Activated T-helper 2 cell treated with anti-CD3 and anti-CD28 coated beads, Interferon-gamma antibody, Interleukin-2, Interleukin-4, amounts not matched to agents 10 μg/mL and 5 μg/mL and 100 μg/mL, durations not matched to agents 14 hours and 24 hours and 36 hours (primary cell): ENCODE measurements around the gene TRIM17. TPM values are rescaled to one million over a fixed set of nuclear protein-coding genes. Genes with fewer than 3 reads are reported as not detected.

ENCODE experiments used
- DNase-seq: peaks from one replicate; pipeline ENCODE4 v3.0.0; 2021; ENCODE audit warnings: low spot score
- H3K27ac Mint-ChIP-seq: one replicate; pipeline ENCODE4 v1.8.0; 2021; ENCODE audit warnings: mixed read lengths
- H3K27me3 Mint-ChIP-seq: one replicate; pipeline ENCODE4 v1.8.0; 2021; ENCODE audit warnings: low read depth, mixed read lengths
- H3K36me3 Mint-ChIP-seq: one replicate; pipeline ENCODE4 v1.8.0; 2021; ENCODE audit warnings: low read depth, mixed read lengths
- H3K4me1 Mint-ChIP-seq: one replicate; pipeline ENCODE4 v1.8.0; 2021; ENCODE audit warnings: low read depth, mixed read lengths
- H3K4me3 Mint-ChIP-seq: one replicate; pipeline ENCODE4 v1.8.0; 2021; ENCODE audit warnings: low read depth, mild to moderate bottlenecking, moderate library complexity, mixed read lengths
- H3K9me3 Mint-ChIP-seq: one replicate; pipeline ENCODE4 v1.8.0; 2021; ENCODE audit warnings: mixed read lengths
- intact Hi-C: fragments of 100-400 bp; cut with micrococcal nuclease; formaldehyde crosslinking; loops from one replicate; pipeline ENCODE4 v1.15.1; 2023
- total RNA-seq: library from RNA; stranded (reverse); gene quantifications from 2 replicates; pipeline ENCODE4 v1.2.3, GENCODE V29; 2022

Gene TRIM17
- total RNA-seq, 1 donor from 2014 or later, result 2.3 TPM

DNA sequence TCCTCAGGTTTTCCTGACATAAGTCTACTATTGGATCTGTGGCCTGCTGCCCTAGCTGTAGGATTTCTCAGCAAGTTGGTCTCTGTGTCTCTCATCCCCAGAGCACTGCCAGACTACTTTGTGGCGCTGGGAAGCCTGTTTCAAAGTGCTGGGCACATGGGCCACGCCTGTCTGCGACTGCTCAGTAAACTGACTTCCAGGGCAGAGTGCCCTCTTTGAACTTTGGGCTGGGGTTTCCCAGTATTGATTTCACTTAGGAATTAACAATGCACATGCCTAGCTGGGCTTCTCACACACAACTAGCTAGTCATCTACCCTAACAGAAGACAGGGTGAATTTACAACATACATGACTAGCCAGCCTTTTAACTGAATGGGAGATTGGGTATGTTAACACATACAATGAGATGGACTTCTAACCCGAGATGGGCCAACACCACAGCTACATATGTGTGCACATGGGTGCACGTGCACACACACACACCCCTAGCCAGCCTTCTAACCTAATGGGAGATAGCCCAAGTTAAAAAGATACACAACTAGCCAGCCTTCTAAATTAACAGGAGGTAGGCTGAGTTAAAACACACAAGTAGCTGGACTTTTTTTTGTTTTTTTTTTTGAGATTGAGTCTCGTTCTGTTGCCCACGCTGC, 6.9 kb upstream of the TRIM17 start:
- H3K4me3 Mint-ChIP-seq, result no peak overlapping the region
- H3K27me3 Mint-ChIP-seq, result peaks cover 8% of the 10 kb centered on the region
- no peak overlapping the region for H3K27ac Mint-ChIP-seq
- no peak for DNase-seq
- intact Hi-C loops, result no loop called here
- peaks cover 6% of the 10 kb centered on the region for H3K36me3 Mint-ChIP-seq
- H3K4me1 Mint-ChIP-seq, result peaks cover 13% of the 10 kb centered on the region
- no peaks in the 10 kb centered on the region for H3K9me3 Mint-ChIP-seq

DNA sequence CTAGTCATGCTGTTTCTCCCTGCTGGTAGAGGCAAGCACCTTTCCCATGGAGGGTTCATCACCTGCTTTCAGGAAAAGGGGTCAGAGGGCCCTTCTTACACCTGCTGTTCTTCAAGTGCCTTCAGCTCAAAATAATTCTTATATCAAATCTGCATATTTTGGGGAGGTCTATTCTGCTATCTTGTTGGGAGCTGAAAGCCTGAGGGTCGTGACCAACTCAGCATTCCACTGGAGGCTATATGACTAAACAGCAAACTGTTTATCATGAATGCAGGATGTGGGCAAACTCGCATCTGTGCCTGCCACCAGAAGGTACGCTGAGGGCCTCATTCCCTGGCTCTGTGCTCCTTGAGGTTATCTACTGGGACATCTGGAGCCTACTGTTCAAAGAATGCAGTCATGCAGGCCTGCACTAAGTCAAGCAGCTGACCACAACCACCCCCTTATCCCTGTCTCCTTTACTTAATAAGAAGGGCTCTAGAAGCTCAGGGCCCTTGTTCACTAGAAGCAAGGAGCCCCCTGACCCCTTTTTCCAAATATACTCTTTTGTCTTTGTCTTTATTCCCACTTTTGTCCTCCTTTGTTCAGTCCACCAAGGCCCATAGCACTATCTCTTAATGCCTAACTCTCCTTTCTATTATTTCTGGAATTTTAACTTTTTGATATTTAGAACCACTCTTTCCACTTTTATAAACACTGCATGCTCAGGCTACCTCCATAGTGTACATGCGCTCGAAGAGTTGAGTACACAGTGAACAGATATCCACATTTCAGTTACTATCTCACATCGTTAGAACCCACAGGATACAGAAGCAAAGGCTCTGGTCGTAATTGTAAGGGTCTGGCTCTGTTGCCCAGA, 4.5 kb upstream of the TRIM17 start:
- Mint-ChIP-seq H3K27me3 (peaks cover 13% of the 10 kb centered on the region), H3K9me3 (no peaks in the 10 kb centered on the region), H3K4me3 (no peak overlapping the region), H3K4me1 (peaks cover 16% of the 10 kb centered on the region), H3K27ac (no peak overlapping the region), H3K36me3 (peaks cover 6% of the 10 kb centered on the region)
- no peak for DNase-seq
- intact Hi-C loops, result no loop called here

DNA sequence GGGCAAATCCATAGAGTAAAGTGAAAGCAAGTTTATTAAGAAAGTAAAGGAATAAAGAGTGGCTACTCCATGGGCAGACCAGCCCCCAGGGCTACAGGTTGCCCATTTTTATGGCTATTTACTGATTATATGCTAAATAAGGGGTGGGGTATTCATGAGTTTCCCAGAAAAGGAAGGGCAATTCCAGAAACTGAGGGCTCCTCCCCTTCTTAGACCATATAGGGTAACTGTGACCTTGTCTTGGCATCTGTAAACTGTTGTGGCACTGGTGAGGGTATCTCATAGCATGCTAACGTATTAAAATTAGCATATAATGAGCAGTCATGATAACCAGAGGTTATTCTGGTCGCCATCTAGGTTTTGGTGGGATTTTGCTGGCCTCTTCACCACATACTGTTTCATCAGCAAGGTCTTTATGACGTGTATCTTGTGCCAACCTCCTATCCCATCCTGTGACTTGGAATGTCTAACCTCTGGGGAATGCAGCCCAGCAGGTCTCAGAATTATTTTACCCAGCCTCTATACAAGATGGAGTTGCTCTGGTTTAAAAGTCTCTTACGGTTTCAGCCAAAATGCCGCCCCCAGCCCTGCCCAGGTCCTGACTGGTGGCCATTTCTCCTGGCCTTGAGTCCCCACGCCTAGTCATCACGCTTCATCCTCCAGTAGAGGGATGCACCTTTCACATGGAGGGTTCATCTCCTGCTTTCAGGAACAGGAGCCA, 982 bp upstream of the TRIM17 start:
- intact Hi-C loops, result loop anchor here (2.0 kb wide), 1 partner anchor 69 kb away; the partner anchor contains the start of gene RNF187
- Mint-ChIP-seq H3K9me3 (no peaks in the 10 kb centered on the region), H3K4me3 (no peak overlapping the region), H3K36me3 (peaks cover 6% of the 10 kb centered on the region), H3K4me1 (peaks cover 20% of the 10 kb centered on the region), H3K27me3 (peaks cover 21% of the 10 kb centered on the region), H3K27ac (no peak overlapping the region)
- no peak for DNase-seq

DNA sequence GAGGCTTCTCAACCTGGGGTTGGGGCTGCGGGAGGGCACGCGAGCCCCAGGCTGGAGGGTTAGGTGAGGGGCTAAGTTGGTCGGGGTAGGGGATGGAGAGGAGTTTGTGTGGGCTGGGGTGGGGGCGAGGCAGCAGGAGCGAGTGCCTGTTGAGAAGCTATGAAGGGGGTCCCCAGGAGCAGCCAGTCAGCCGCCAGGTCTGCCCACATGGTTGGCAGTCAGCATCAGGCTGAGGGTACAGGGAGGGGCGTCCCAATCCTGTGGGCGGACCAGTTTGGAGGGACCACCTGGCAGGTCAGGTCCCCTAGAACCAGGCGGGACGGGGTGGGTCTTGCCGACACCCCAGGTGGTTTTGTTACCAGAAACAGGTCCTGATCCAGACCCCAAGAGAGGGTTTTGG, 400 bp upstream of the TRIM17 start:
- no peak overlapping the region for H3K27ac Mint-ChIP-seq
- H3K36me3 Mint-ChIP-seq, result peaks cover 6% of the 10 kb centered on the region
- H3K27me3 Mint-ChIP-seq, result peaks cover 21% of the 10 kb centered on the region
- peaks cover 18% of the 10 kb centered on the region for H3K4me1 Mint-ChIP-seq
- DNase-seq, result no peak
- intact Hi-C loops, result loop anchor here (2.0 kb wide), 1 partner anchor 70 kb away; the partner anchor contains the start of gene RNF187
- H3K9me3 Mint-ChIP-seq, result no peaks in the 10 kb centered on the region
- H3K4me3 Mint-ChIP-seq, result peak overlapping the region; percentile 77

DNA sequence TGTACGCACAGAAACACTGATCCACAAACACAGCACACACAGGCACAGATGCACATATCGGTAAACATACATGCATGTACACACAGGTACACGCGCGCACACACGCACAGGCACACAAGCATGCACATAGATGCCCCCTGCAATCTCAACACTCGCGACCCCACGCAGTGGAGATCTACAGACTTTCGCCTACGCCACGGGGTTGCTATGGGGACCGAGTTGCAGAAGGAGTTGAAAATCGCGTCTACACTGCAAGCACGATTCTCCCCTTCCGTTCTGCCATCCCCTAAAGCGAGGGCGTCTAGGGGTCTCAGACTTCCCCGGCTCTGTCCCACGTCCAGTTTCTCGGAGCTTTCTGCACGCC, 826 bp downstream of the TRIM17 start:
- Mint-ChIP-seq H3K4me3 (peak overlapping the region; percentile 51), H3K36me3 (peaks cover 6% of the 10 kb centered on the region), H3K27me3 (peaks cover 21% of the 10 kb centered on the region), H3K27ac (no peak overlapping the region), H3K4me1 (peaks cover 11% of the 10 kb centered on the region), H3K9me3 (no peaks in the 10 kb centered on the region)
- DNase-seq, result no peak
- intact Hi-C loops, result loop anchor here (1.0 to 2.0 kb wide), 2 partner anchors 9 to 71 kb away; partner anchors contain the start of gene RNF187

DNA sequence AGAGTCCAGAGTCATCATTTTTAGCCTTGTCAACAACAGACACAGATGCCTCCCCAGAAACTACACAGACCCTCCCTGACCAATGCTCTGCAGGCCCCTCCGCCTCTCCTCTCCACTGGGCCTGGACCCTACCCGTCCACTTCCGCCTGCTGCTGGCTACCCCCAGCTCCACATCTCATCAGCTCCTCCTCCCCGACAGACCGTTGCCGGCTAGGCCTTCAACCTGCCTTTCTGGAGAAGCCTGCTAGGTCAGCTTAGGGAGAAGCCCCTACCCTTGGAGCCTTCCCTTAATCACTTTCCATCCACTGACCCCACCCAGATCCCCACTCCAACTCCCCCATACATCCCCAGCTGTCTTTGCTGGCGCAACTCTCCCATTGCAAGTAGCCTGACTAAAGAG, 1.4 kb downstream of the TRIM17 start:
- Mint-ChIP-seq H3K4me3 (peak overlapping the region; percentile 38), H3K36me3 (peaks cover 7% of the 10 kb centered on the region), H3K9me3 (no peaks in the 10 kb centered on the region), H3K27ac (no peak overlapping the region), H3K4me1 (peaks cover 11% of the 10 kb centered on the region), H3K27me3 (peaks cover 21% of the 10 kb centered on the region)
- DNase-seq, result no peak
- intact Hi-C loops, result no loop called here

DNA sequence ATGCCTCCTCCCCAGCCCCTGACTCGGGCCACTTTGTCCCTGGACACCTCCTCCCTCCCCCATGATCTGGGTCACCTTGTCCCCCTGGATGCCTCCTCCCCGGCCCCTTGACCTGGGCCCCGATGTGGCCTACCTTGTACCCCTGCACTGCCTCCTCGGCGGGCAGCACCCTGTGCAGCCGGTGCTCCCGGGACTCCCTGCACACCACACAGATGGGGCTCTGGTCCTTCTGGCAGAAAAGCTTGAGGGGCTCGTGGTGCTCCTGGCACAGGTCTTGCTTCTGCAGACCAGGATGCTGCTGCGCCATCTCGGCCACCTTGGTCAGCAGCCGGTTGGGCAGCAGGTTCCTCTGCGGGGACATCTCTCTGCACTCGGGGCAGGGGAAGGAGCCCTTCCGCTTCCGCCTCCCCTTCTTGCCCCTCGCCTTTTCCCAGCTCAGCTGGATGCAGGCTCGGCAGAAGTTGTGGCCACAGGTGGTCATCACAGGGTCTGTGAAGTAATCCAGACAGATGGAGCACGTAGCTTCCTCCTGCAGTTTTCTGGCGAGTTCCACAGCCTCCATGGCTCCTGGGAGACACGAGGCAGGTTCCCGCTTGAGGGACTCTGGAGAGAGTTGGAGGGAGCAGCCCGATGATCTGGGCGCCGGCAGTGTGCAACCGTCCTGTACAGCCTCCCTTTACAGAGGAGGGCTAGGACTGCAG, 2.0 kb downstream of the TRIM17 start:
- Mint-ChIP-seq H3K27me3 (peaks cover 21% of the 10 kb centered on the region), H3K9me3 (no peaks in the 10 kb centered on the region), H3K36me3 (peaks cover 5% of the 10 kb centered on the region), H3K4me1 (peaks cover 11% of the 10 kb centered on the region), H3K27ac (no peak overlapping the region), H3K4me3 (no peak overlapping the region)
- intact Hi-C loops, result no loop called here
- DNase-seq, result no peak

DNA sequence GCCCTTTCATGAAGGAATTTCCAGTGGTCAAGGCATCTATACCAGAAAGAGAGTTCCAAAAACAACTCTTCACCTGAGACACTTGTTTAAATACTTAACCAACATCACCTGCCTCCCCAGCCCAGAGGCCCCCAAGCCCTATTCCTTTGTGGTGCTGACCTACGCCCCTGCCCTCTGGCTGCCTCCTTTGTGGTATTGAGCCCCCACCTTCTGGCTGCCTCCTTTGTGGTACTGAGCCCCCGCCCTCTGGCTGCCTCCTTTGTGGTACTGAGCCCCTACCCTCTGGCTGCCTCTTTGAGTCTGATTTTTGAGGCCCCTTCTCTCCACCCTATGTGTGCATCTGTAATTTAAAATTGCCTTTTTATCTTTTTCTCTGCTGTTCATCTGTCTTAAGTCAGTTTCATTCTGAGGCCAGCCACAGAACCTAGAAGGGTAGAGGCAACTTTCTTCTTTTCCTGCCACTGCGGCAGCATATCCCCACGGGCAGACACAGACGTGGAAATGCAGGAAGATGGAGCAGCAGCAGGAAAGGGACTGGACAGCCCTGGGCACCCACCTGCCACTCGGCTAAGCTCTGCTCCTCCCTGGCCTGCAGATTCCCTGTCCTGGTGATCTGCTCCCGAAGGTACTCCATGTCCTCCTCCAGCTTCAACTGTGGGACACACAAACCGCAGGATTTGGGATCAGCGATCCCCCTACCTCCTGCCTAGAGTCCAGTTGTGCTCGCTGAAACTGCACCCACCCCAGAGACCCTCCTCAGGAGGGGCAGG, 3.2 kb downstream of the TRIM17 start:
- Mint-ChIP-seq H3K4me1 (peaks cover 12% of the 10 kb centered on the region), H3K27ac (no peak overlapping the region), H3K4me3 (no peak overlapping the region), H3K36me3 (peaks cover 5% of the 10 kb centered on the region), H3K27me3 (peaks cover 15% of the 10 kb centered on the region), H3K9me3 (no peaks in the 10 kb centered on the region)
- intact Hi-C loops, result no loop called here
- no peak for DNase-seq

DNA sequence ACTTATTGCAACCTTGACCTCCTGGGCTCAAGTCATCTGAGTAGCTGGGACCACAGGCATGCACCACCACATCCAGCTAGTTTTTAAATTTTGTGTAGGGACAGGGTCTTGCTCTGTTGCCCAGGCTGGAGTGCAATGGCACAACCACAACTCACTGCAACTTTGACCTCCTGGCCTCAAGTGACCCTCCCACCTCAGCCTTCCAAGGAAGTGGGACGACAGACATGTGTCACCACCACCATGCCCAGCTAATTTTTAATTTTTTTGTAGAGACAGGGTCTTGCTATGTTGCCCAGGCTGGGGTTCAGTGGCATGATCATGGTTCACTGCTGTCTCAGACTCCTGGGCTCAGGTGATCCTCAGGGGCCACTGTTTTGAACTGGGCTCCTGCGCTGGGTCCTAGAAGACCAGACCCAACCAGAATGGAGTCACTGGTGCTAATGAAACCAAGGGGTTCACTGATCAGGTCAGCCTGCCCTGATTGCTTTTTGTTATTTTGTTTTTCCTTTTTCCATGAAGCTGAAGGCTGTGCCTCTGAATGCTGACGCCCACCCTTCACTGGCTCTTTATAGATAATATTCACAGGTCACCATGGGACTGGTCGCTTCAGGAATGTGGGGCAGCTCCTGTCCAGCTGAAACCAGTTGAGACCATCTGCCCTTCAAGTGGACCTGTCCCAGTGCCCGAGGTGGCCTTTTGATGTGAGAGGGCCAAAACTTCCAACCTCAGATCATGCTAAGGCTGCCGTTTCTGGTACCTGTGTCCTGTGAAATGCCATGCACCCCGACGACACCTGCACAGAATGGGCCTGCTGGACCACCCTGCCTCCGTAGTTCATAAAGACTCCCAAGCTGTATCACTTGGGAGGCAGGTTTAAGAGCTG, 4.9 kb downstream of the TRIM17 start:
- peaks cover 14% of the 10 kb centered on the region for H3K4me1 Mint-ChIP-seq
- peaks cover 9% of the 10 kb centered on the region for H3K27me3 Mint-ChIP-seq
- H3K36me3 Mint-ChIP-seq, result peaks cover 5% of the 10 kb centered on the region
- no peaks in the 10 kb centered on the region for H3K9me3 Mint-ChIP-seq
- H3K27ac Mint-ChIP-seq, result no peak overlapping the region
- intact Hi-C loops, result no loop called here
- no peak overlapping the region for H3K4me3 Mint-ChIP-seq
- DNase-seq, result no peak

DNA sequence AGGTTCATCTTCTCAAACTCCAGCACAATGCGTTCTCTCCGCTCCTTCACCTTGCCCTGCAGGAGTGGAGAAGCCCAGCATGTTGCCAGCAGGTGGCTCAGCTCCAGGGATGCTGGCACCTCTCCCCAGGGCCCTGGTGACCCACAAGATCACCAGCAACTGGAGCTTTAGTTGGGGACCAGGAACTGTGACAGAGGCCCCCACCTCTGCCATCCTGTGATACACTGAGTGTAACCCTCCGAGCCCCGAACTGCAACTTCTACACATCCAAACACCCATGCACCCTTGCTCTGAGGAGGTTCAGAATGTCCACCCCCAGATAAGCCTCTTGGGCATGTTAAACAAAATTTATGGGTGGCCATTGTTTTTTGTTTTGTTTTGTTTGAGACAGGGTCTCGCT, 5.5 kb downstream of the TRIM17 start:
- H3K36me3 Mint-ChIP-seq, result peaks cover 5% of the 10 kb centered on the region
- H3K27me3 Mint-ChIP-seq, result peaks cover 8% of the 10 kb centered on the region
- no peak for DNase-seq
- no peak overlapping the region for H3K27ac Mint-ChIP-seq
- H3K9me3 Mint-ChIP-seq, result no peaks in the 10 kb centered on the region
- peaks cover 14% of the 10 kb centered on the region for H3K4me1 Mint-ChIP-seq
- intact Hi-C loops, result no loop called here
- H3K4me3 Mint-ChIP-seq, result no peak overlapping the region

DNA sequence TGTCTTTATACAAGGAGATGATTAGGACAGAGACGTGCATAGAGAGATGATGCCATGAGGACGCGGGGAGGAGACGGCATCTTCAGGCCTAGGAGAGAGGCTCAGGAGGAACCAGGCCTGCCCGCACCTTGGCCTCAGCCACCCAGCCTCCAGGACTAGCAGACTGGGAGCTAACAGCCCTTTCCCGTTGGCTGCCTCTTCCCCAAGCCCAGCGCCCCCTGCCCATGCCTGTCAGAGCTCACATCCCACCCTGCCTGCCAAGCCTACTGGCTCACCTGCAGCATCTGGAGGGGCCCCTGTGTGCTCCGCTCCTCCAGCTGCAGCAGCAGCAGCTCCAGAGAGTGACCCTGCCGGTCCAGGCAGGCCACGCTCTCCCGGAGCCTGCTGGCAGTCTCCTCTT, 6.0 kb downstream of the TRIM17 start:
- Mint-ChIP-seq H3K4me1 (peaks cover 9% of the 10 kb centered on the region), H3K36me3 (peaks cover 7% of the 10 kb centered on the region), H3K27ac (no peak overlapping the region), H3K9me3 (no peaks in the 10 kb centered on the region), H3K4me3 (no peak overlapping the region), H3K27me3 (peaks cover 4% of the 10 kb centered on the region)
- intact Hi-C loops, result no loop called here
- DNase-seq, result no peak
